ENCODE measurements around the gene PTK7. TPM values are rescaled to one million over a fixed set of nuclear protein-coding genes. Genes with fewer than 3 reads are reported as not detected.

PTK7 gene
- total RNA-seq, 1 experiment from 2014 or later: 48.1 TPM

GRCh38 chr6:43172104-43173007, 96.2 kb downstream of the PTK7 start:
- Histone ChIP-seq H3K79me2 (ENCODE audit: low read length) (peaks cover 38% of the 10 kb centered on the region), H3K36me3 (ENCODE audit: low read depth, low read length) (peaks cover 20% of the 10 kb centered on the region), H3F3A (ENCODE audit: low read length, unreplicated experiment) (no peaks in the 10 kb centered on the region), H2AFZ (ENCODE audit: low read length) (peak overlapping the region; percentile 62), H3K4me1 (ENCODE audit: insufficient read depth, low read length) (peaks cover 29% of the 10 kb centered on the region), H3K27ac (ENCODE audit: low read length) (no peak overlapping the region), H3K4me3 (ENCODE audit: low read length) (peak overlapping the region; percentile 94), H3K9me2 (replicated peaks; ENCODE audit: low read length) (no peaks in the 10 kb centered on the region), H3K4me2 (ENCODE audit: low read length) (peak overlapping the region; percentile 86), H3K9ac (ENCODE audit: low read length) (peak overlapping the region; percentile 84), H3K9me3 (ENCODE audit: low read length) (no peaks in the 10 kb centered on the region), H4K20me1 (ENCODE audit: low read length) (peaks cover 11% of the 10 kb centered on the region), H3K27me3 (ENCODE audit: low read length) (no peaks in the 10 kb centered on the region)
- ChIA-PET POLR2A (ENCODE audit: unreplicated experiment) (no interaction called here), CTCF (no interaction called here)
- DNase-seq (peak; percentile 36), ATAC-seq (peak; percentile 2; the same call in 1 of the 2 replicates)
- BruUV-seq (replicated peaks): no TSS peak
- intact Hi-C loops (cut with micrococcal nuclease): no loop called here
- TF ChIP-seq EZH2phosphoT487 (IDR thresholded peaks at IDR 0.05; ENCODE audit: borderline replicate concordance, low read length) (no peak), EZH2 (IDR thresholded peaks at IDR 0.05; ENCODE audit: low read length, unreplicated experiment) (no peak), CTCF (conservative IDR thresholded peaks at IDR 0.05; ENCODE audit: low read depth, low read length) (no peak)

DNA sequence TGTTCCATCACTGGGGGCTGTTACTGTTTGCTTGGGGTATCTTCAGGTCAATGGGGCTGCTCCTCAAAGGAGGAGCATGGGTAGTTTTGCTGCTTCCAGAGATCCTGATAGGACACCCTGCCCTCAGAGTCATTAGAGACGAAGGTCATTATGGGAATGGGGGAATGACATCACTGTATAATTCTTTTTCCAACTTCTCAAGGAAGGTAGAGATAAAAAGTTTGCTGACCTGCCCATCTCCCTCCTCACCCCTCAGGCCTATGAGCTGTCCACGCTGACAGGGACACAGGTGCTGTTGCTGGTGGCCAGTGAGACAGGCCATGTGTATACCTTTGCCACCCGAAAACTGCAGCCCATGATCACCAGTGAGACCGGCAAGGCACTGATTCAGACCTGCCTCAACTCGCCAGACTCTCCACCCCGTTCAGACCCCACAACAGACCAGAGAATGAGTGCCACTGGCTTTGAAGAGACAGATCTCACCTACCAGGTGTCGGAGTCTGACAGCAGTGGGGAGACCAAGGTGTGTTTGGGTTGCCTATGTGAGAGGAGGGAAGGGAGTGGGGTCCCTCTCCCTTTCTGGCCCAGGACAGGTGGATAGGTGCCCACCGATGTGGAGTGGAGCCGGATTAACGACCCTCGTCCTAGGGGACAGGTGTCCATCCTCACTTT, 97.6 kb downstream of the PTK7 start:
- Histone ChIP-seq H3K36me3 (ENCODE audit: low read depth, low read length) (peaks cover 29% of the 10 kb centered on the region), H3K9me3 (ENCODE audit: low read length) (no peaks in the 10 kb centered on the region), H3K79me2 (ENCODE audit: low read length) (peaks cover 38% of the 10 kb centered on the region), H4K20me1 (ENCODE audit: low read length) (peaks cover 11% of the 10 kb centered on the region), H3F3A (ENCODE audit: low read length, unreplicated experiment) (no peaks in the 10 kb centered on the region), H2AFZ (ENCODE audit: low read length) (no peak overlapping the region; the same call in 1 of the 2 replicates), H3K4me3 (ENCODE audit: low read length) (peak overlapping the region; percentile 94), H3K4me2 (ENCODE audit: low read length) (peak overlapping the region; percentile 86), H3K27ac (ENCODE audit: low read length) (peak overlapping the region; percentile 8; the same call in 1 of the 2 replicates), H3K9me2 (replicated peaks; ENCODE audit: low read length) (no peaks in the 10 kb centered on the region), H3K27me3 (ENCODE audit: low read length) (no peaks in the 10 kb centered on the region), H3K4me1 (ENCODE audit: insufficient read depth, low read length) (peaks cover 29% of the 10 kb centered on the region), H3K9ac (ENCODE audit: low read length) (no peak overlapping the region)
- intact Hi-C loops (cut with micrococcal nuclease): no loop called here
- ATAC-seq: no peak
- CTCF ChIA-PET: interaction anchor here (1.0 kb wide), 1 partner anchor 30 kb away, joined by 5 read pairs; no protein-coding TSS in a partner anchor
- POLR2A ChIA-PET (ENCODE audit: unreplicated experiment): interaction anchor here (0.6 kb wide), 1 partner anchor 418 kb away, joined by 9 read pairs; no protein-coding TSS in a partner anchor
- DNase-seq: no peak
- BruUV-seq (replicated peaks): no TSS peak
- TF ChIP-seq EZH2phosphoT487 (IDR thresholded peaks at IDR 0.05; ENCODE audit: borderline replicate concordance, low read length) (no peak), EZH2 (IDR thresholded peaks at IDR 0.05; ENCODE audit: low read length, unreplicated experiment) (no peak)
